GM12891 (cell line): Measurements from ENCODE around the gene SHISA8.

Source experiments
- PAX5 ChIP-seq: IDR thresholded peaks from 2 replicates; pipeline ENCODE4 v1.6.1; 2011; ENCODE audit warnings: low read length, moderate library complexity, mild to moderate bottlenecking; ENCODE audit not compliant: insufficient read depth, severe bottlenecking
- POLR2A ChIP-seq: IDR thresholded peaks from 2 replicates; pipeline ENCODE4 v1.6.1; 2011; ENCODE audit warnings: low read depth, low read length, control low read depth
- POLR2AphosphoS5 ChIP-seq: IDR thresholded peaks from 2 replicates; pipeline ENCODE4 v1.6.1; 2011; ENCODE audit warnings: low read depth, low read length, control low read depth
- SPI1 ChIP-seq: IDR thresholded peaks from 2 replicates; pipeline ENCODE4 v1.6.1; 2011; ENCODE audit warnings: low read depth, low read length, control low read depth
- TAF1 ChIP-seq: IDR thresholded peaks from 2 replicates; pipeline ENCODE4 v1.6.1; 2011; ENCODE audit warnings: low read depth, low read length, control low read depth

DNA sequence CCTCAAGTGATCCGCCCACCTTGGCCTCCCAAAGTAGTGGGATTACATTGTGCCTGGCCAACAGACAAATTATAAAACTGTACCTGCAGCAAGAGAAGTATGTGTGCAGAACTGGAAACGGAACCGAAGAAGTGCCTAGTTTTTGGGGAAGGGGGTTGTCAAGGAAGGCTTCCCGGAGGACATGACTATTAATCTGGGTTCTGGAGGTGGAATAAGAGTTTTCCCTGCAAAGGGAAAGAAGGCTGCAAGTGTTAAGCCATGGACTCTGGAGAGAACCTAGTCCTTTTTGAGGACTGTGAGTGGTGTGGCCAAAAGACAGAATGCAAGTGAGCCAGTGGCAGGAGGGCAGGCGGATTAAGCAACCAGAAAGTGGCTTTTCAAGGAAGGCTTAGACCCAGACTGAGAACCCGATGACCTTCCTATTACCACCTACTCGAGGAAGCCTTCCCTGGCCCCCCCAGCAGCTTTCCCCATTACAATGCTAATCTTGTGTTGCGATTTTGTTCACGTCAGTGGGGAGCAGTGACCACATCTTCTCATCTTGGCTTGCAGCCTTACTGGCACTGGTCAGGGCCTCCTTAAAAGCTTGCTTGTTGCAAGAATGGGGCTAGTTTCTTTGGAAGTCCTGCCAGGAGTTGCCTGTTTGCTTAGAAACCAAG, 48.7 kb upstream of the SHISA8 start:
- no peak for TF ChIP-seq POLR2AphosphoS5
- no peak for TF ChIP-seq TAF1
- no peak for TF ChIP-seq POLR2A
- no peak for TF ChIP-seq SPI1
- TF ChIP-seq PAX5 = no peak
